DMS53 (cell line): ENCODE data around the gene KPNA5.
A peak's percentile ranks its signal among the peaks of the same experiment; 100 is the strongest.
"Not testable (repeated sequence)": the region's sequence is repeated elsewhere in the genome, so short reads cannot be mapped to it uniquely, and the experiment has no call there.

Experiments used
- DNase-seq: peaks from one replicate; lab custom pipeline; 2025; lab: John Stamatoyannopoulos, UW

Gene KPNA5

DNA sequence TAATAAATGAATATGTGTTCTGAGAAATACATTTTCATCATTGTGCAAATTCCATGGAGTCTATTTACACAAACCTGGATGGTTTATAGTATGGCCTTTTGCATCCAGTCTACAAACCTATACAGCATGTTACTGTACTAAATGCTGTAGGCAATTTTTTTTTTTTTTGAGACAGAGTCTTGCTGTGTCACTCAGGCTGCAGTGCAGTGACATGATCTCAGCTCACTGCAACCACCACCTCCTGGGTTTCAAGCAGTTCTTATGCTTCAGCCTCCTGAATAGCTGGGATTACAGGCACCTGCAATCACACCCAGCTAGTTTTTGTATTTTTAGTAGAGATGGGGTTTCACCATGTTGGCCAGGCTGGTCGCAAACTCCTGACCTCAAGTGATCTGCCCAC is 22.9 kb downstream of the KPNA5 start:
- not testable (repeated sequence) for DNase-seq

DNA sequence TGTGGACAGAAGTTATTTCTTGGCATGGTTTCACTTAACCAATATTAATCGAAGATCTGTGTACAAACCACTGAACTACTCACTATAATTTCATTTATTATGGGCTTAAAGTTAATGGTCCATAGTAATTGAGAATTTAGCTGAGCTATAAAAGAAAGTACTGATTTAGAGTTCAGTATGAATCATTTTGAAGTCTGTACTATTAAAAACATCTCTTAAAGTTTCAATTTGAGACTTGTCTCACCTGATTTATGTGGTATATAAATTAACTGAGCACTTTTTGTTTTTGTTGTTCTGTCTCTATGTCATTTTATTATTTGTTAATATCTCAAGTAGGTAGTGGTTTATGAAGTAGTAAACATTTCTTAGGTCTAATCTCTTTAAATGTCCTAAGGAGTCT is 24.9 kb downstream of the KPNA5 start:
- no peak for DNase-seq

DNA sequence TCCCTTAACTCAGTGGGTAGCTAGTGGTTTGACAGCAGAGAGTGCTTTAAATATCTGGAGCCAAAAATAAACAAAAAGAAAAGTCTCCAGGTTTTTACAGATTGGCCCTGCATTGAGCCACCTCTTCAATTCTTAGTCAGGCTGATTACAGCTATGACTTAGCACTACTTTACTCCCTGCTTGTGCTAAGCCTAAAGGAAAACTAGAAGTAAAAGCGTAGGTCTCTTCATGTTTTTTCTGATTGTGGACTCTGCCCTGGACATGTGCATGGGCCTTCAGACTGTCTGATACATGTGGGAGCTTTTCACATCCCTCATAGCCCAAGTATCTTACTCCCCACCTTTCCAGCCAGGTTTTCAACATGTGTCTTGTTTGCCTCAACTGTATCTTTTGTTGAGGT is 33.3 kb downstream of the KPNA5 start:
- DNase-seq, result no peak

DNA sequence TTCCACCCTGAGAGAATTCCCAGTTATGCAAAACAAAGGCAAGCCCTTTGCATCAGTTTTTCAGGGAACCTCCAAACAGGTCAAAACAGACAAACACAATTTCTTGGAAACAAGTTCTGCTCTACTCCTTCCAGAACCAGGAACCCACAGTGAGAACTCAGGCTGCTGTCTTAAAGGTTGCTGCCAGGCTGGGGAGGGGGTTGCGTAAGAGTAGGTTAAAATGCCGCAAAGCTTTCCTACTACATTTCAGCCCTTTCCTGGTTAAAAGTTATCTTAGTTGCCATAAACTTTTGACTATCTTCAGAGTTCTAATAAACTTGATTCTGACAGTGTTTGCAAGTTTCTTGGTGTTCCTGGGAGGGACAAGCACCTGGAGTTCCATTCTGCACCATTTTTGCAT is 33.8 kb downstream of the KPNA5 start:
- no peak for DNase-seq

DNA sequence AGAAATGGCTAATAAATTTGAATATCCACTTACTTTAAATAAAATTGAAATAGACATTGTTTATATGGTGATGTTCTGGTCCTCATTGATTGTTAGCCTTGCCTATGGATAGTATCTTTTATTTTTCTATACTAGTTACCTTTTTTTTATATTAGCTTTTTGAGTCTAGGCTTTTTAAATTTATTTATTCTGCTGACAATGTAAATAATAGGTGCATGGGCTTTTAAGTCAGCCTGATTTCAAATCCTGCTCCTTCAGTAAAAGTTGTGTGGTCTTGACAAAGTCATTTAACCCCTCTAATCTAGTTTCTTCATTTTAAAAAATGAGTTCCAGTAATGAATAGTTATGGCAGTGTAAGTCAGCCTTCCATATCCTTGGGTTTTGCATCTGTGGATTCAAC is 45.9 kb downstream of the KPNA5 start:
- no peak for DNase-seq

DNA sequence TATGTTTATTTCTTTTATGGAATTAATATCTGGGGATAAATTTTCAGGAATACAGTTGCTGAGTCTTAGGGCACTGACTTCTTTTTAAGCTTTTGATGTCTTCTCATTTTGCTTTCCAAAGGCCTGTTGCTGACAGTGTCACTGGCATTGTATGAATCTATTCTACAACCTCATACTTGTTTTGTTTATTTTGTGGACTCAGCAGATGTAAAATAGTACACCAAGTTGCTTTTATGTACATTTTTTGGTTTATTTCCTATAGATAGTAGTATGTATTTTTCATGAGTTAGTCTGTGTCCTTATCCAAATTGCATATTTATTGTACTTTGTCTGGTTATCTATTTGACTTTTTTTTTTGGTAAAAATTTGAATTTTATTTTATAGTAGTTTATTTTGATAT is 49.5 kb downstream of the KPNA5 start:
- no peak for DNase-seq

DNA sequence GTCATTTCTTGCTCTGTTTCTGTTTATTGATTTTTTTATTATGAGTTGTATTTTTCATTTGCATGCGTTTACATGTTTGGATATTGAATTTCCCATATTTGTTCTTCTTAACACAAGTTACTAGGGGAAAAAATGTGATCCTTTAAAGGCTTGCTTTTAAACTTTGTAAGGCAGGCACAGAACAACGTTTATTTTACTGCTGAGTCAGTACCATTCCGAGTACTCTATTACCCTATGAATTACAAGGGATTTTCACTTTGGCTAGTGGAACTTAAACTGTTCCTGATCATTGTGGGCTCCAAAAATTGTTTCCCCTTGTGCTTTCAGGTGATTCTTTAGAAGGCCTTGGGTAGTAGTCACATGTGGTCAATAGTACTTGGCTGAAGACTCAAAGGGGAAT is 56.0 kb downstream of the KPNA5 start:
- no peak for DNase-seq

DNA sequence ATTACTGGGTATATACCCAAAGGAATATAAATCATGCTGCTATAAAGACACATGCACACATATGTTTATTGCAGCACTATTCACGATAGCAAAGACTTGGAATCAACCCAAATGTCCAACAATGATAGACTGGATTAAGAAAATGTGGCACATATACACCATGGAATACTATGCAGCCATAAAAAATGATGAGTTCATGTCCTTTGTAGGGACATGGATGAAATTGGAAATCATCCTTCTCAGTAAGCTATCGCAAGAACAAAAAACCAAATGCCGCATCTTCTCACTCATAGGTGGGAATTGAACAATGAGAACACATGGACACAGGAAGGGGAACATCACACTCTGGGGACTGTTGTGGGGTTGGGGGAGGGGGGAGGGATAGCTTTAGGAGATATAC is 59.5 kb downstream of the KPNA5 start:
- DNase-seq, result not testable (repeated sequence)

DNA sequence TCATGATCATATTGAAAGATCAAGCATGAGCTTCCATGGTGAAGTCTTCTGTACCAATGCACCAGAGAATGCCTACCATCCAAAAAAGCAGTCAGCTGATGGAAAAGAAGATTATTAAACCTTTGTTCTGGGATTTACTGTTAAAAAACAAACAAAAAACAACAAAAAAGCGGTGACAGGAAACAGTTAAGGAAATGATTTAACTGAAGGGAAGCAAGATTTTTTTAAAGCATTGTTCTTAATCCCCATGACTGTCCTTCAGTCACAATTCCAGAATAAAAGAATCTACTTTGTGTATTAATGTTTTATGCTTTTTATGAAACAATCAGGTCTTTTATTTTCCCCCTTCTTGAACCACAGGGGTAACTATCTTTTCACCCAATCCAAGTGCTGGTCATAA is 60.6 kb downstream of the KPNA5 start:
- DNase-seq, result no peak

DNA sequence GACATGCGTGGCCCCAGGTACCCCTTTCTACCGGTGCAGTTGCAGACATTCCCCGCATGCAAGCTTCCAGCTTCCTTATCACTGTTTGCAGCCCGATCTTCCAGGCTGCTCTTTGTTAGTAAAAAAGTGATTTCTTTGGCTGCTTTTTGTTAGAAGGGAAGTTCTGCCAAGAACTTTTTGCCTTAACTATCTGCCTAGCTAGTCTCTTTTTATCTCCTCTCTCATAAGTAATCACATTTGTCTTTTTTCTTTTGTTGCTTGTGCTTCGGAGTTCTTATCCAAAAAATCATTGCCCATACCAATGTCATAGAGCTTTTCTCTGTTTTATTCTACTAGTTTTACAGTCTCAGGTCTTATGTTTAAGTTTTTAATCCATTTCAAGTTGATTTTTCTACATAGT is 64.2 kb downstream of the KPNA5 start:
- no peak for DNase-seq

DNA sequence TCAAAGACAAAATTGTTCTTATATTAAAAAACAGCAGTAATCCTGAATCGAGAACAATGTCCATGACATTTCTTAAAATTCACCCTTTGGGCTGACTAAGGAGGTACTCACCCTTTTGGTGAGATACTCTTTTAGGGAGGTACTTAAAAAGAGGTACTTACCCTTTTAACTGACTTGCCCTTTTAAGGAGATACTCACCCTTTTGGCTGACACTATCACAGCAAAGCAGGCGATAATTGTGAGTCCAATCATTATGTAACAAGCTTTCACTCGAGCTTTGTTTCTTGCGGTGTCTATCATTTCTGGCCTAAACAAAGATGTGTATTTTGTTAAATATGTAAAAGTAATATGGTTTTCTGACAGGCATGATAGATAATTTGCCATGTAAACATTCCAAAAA is 80.8 kb downstream of the KPNA5 start:
- no peak for DNase-seq

DNA sequence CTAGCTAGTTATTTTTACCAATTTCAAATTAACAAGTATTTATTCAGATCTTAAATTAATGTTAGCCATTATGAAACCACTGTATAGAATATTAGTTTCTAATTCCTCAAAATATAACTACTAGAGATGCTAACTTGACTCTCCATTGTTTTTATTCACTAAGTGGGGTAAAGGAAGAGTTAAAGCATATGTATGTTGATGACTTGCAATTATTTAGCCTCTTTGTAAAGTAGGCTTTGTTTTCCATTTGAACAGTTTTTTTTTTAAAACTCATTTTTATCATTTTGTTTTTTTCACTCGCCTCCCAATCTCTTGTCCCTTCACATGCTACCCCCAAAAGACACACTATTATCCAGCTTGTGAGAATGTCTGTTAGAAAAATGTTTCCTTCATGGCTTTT is 81.2 kb downstream of the KPNA5 start:
- no peak for DNase-seq

DNA sequence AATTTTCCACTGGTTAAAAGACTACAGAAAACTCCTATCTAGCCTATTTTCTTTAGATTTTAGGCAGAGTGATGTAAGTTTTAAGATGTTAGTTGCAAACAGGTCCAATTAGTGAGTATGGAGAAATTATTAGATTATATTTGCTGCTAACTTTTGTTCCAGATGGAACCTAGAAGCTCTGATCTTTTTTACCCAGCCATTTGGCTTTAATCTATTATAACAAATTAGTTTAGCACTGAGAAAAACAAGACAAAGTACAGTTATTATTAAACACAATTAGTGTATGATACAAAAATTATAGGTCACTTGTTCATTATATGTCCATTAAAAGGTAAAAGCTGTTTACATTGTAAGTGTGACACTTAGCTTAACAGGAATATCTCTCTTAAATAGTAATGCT is 82.0 kb downstream of the KPNA5 start:
- DNase-seq, result no peak

DNA sequence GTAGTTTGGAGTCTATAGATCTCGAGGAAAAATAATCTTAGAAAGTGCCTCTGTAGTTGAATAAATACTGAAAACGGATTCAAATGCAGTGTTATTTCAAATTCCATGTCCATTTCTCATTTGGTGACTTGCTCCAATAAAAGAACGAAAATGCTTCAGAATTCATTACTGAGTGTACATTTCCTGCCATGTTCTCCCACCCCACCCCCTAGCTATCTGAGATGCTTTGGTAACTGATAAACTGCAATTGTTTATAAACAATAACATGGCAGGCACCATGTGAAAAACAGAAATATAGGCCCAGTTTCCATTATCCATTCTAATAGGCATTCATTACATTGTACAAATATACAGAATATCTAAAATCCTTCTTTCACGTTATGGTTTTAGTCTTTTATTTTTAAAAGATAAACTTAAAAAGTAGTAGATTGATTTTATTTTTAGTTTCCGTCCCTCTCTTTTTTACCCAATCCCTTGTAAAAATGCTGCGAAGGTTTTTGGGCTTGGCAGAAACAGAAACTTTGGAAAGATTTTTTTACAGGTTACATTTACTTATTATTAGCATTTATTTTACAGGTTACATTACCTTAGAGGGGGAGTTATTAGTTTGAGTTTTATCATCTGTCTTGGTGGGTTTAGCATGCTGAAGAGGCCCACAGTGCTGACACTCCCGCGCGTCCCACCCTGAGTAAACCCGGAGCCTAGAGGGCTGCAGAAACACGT is 83.1 kb downstream of the KPNA5 start:
- no peak for DNase-seq

DNA sequence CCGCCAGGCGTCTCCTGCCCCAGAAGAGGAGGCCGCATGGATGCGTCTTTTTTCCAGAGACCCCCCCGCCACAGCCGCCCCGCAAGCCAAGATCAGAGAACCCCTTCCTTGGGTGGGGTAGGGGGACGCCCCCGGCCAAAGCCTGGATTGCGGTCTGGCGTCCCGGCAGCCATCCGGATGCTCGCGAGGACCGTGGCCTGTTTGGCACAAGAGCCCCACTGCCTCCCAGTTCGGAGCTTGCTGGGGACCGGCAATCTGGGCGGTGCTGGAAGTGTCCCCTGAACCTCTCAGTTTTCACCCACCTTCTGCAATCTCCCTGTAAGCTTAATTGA is 83.6 kb downstream of the KPNA5 start:
- no peak for DNase-seq

DNA sequence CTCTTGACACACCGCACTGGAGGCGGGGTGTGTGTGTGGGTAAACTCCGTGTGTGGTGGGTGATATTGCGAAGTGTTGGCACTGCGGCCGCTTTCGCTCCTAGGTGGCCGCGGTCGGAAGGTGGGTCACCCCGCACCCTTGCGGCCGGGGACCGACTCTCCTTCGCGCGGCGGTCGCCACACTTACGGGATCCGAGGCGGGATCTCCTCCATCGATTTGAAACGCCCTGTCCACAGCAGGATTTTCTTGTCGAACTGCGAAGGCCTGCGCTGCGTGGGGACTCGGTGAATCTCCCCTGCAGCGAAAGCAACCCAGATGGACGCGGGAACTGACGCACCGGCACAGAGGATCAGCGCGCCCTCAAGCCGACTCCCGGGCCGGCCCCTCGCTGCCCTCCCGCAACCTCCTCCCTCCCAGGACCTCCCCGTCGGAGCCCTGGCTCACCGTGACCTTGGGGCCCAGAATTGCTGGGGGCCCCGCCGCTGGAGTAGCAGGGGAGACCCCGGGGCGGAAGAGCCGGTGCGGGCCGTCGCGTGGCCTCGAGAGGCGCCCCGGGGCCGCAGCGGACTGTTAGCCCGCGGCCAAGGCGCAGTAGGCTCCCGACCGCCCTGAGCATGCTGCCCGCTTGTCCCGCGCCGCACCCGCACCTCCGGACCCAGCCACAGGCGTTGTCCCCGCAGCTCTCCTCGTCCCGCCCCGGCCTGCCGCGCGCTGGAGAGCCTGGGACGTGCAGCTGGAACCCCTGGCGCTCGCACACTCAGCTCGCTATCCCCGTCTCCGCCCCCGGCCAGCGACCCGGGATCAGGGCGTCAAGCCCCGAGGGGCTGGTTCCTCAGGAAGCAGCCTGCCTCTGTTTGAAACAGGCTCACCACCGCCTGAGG is 84.2 kb downstream of the KPNA5 start, which contains the start of gene FAM162B:
FAM162B (minus strand) TSS at position 759 of the 881 bp plus-strand sequence; CDS start at position 616, 143 bp downstream.
- peak; percentile 49 for DNase-seq

DNA sequence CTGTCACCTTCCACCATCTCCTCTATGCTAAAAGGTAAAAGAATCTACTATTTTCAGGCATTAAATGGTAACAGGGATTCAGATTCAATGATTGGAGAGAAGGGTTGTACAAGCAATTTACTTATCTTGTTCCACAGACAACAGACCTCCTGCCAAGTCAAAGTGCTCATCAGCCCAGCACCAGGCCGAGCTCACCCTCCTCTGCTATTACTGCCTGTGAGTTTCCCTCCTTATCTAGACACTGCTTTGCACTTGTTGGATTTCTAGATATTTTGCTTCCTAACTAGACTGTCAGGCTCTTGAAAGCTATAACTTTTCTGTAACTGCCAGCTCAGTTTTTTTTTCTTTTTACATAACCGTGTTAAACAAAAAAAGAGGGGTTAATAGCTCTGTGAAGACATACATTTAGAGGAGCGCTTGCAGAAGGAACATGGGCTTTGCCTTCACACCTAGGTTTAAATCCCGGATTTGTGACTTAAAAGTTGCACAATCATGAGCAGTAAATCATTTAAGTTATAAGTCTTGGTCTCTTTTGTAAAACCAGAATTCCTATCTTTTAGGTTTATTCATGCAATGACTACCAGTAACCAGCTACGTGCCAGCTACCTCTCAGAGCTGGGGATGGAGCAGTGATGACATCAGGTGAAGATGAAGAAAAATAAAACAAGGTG is 85.6 kb downstream of the KPNA5 start:
- no peak for DNase-seq

DNA sequence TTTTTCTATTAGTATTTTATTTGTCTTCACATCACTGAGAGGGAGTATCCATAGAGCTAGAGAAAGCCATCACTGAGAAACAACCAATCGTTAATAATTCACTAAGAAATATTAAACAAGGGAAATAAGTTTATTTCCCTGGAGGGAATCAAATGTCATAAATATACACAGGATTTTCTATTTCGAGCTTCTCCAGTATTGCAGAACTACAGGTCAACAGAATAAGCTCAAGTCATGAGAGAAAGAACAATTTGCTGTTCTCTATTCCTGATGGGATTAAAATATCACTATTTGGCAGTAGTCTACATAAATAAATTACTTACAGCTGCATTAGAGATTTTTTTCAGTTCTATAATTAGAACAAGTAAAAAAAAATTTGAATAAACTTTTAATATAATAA is 86.7 kb downstream of the KPNA5 start:
- DNase-seq, result no peak

DNA sequence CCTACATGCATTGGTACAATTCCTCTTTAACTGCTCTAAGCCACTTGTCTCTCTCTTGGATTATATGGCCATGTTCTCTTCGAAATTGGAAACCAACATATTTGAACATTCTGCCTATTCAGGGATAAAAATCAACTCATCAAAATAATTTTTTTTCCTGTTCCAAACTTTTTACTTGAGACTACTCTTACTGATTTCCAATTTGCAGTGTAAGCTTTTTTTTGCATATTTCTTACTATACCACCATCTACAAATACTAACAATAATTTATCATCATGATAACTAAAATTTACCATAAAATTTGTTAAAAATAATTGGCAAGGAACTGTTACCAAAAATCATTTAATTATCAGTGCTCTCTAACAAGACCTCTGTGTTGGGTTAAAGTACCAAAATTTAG is 91.4 kb downstream of the KPNA5 start:
- DNase-seq, result no peak

DNA sequence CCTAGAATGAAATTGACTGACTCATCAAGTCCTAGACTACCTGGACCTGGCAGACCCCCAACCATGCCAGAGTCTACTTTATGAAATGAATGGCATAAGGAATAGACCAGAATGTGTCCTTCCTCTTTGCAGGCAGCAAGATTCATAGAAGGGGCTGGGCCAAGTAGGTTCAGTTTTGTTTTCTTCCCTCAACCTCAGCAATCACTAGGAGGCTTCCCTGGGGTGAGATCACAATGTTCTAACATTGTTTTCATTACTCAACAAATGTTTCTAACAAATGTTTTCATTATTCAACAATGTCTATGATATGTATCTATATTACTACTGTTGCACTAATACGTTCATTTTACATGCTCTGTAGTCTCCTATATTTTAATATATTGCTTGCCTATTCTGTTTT is 92.9 kb downstream of the KPNA5 start:
- no peak for DNase-seq

DNA sequence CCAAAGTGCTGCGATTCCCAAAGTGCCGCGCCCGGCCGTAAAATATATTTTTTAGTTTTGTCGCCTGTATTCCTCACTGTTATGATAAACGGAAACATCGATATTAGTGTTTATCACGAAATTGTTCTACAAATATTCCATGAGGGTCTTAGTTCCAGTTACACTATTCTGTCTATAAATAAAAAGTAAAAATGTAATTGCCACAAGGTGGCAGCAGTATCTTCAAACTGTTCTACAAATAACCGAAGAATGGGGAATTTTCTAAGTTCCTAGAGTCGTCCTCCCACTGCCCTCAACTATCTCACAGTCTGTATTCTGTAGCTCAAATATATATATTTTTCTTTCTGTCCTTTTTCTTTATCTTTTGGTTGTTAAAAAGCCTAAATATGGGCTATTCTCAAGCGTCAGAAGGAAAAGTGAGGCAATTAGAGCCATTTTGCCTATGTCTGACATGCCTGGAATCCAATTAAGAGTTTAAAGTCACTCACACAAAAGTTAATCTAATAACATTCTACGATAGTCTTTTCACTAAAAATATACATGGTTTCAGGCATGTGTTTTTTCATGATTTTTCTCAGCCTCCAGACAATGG is 98.7 kb downstream of the KPNA5 start:
- DNase-seq, result peak; percentile 68

DNA sequence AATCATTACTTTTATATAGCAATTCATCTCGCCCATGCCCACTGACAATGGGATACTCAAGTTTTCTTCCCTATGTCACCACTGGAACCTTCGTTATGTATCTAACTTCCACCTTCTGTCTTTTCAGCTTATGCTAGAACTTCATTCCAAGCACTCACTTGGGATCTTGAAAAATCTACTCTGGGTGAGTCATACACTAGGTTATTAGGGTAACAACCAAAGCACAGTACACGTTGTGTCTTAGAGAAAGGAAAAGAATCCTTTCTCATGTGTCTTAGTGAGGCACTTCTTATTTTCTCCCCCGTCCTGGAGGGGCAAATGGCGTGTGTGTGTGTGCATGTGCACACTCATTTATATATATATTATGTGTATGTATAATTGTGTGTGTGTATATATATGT is 102.8 kb downstream of the KPNA5 start:
- no peak for DNase-seq
